HG03175 (cell line): Measurements from ENCODE around the gene PTPRF.

Experiments
- ATAC-seq: cut with Tn5 transposase; IDR thresholded peaks from one replicate; pipeline ENCODE4 v1.9.1; 2021; ENCODE audit warnings: mild to moderate bottlenecking, moderate library complexity; ENCODE audit not compliant: unreplicated experiment

Gene PTPRF

DNA sequence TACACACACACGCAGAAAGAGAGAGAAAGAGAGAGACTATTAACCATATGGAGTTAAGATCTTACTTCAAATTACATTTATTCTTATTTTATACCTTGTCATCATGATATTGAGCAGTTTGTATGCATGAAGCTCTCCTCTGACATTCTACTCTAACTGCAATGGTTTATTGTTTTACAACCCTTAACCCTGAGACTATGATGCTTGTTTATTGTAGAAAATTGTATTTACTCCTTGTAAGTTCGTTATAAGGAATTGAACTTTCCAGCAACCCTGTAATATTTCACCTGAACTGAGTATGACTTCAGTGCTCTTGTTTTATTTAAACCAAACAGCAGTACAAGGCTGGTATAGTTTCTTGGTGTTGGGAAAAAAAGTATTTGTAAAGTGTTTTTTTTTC lies 18.6 kb upstream of the PTPRF start:
- ATAC-seq: no peak

DNA sequence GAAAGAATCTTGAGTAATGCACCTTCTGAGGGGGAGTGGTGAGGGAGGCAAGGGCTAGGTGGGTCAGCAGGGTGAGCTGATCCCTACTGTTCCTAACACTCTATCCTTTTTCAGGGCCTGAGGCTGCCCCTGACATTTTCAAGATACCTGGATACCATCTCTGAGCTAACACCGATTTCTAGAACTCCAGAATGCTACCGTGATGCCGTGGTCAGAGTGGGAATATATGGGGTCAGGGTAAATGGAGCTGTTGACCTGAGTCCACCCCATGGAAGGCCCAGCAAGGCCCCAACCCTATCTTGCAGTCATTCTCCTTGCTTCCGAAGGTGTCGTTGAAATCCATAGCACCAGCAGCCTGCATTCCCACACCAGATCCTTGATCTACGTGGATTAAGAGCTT lies 18.0 kb upstream of the PTPRF start:
- ATAC-seq: no peak

DNA sequence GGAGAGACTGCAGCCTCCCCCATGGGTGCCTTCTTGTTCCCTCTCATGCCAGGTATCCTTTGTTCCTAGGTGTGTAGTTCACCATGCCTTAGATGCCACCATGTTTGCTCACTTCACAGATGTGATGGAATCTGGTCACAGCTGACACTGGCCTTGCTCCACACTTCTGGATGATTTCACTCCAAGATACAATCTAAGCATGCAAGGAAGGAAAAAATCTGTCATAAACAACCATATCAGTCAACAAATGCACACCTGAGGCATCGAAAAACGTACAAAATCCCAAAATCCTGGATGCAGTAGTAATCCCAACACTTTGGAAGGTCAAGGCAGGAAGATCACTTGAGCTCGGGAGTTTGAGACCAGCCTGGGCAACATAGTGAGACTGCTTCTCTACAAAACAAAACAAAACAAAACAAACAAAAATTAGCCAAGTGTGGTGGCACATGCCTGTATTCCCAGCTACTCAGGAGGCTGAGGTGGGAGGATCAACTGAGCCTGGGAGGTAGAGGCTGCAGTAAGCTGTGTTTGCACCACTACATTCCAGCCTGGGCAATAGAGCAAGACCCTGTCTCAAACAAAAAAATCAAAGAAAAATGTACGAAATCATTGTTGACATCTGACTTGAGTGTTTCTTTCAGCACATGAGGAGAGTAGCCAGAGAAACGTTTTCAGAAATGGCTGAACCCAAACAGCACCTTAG lies 17.1 kb upstream of the PTPRF start:
- no peak for ATAC-seq

DNA sequence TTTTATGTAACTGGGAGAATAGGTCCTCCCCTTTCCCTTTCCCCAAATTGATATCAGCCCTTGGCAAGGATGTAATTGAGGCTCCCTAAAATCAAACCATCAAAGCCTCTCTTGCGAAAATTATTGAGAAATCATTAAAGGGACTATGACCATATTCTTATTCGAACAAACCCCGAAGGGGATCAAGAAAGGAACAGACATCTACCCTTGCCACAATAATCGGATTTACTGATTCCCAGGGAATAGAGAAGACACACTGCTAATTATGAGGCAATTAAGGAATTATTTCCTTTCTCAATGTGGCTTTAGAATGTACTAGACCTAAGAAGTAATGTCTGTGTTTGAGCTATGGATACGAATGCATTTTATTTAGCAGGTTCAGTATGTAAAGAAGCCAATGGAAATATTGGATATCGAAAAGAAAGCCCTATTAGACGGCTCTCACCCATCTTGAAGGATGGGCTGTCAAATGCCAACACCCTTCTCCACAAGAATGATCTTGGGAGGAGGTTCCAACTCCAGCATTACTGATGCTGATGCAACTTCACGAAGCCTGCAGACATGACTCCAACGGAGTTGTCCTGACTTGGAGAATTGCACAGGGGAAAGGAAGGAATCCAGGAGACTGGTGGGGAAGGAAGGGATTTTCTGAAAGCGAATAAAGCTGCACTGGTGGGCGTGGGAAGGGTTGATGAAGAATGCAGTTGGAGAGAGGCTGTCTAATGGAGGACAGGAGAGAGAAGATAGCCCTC lies 11.6 kb upstream of the PTPRF start:
- ATAC-seq: no peak

DNA sequence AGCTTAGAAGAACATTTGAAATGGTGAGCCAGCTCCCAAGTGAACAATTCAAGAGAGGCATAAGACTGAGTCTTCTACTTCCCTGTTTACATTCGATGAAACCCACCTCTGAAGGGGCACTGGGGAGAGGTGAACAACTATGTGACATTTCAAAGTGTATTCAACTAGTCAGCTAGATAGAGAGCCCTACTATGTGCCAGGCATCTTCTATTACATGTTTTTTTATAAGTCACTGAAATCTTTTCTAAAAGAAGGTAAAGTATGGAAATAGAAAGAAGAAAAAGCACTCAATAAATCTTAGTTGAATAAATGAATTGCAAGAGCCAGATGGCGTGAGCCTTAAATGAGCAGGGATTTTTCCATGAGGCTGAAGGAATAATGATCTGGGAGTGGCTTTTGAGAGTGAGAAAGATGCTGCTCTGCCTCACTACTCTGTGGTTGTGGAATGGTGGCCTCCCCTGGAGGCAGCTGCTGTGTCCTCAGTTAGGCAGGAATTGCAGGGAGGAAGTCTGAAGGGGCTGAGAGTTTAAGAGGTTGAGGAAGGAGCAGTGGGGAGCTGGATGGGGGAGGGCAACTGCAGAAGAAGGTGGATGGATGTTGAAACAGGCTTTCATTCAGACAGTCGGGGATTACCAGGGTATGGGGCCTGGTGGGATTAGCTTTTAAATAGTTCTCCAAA lies 10.4 kb upstream of the PTPRF start:
- no peak for ATAC-seq

DNA sequence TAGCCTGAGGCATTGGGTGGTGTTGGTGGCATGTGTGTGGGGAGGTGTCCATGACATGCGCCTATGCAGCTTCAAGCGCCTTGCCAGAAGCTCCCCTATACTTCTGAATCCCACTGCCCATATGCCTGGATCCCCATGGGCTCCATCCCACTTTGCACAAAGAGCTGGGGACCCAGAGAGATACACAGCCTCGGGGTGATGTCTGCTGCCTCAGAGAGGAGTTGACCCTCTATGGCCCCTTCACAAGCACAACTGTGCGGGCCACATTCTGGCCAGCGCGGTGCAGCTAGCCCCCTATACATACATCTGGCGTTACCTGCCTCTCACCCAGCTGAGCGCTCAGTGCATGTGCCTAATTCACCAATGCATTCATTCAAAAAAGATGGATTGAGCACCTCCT lies 9.6 kb upstream of the PTPRF start:
- no peak for ATAC-seq

DNA sequence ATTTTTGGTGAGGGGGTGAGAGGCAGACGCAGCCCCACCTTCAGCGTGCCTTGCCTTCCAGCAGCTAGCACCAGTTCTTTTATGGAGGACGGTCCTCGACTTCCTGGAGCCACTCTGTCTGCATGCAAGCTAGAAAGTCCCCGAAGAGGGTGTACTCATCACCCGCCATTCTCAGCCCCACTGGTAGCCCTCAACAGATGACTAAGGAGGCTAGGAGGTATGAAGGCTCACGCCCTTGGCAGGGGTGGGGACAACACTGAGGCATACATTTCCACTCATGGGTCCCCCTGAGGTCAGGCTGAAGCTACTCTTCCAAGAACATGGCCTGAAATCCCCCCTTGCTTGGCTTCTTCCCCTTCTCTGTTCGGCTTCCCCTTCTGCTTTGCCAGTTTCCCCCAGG lies 8.9 kb upstream of the PTPRF start:
- no peak for ATAC-seq

DNA sequence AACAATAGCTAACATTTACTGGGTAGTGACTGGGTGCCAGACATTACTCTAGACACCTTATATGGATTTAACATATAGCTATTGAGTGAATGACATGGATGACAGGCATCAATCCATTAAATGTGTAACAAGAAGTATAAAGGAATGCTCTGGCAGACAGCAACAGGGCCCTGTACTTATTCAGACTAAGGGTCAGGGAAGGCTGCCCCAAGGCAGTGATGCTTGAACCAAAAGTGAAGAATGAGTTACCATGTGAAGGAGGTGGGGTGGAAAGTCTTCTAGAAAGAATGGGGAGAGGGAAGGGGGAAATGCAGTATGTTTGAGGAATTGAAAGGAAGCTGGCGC lies 8.3 kb upstream of the PTPRF start:
- ATAC-seq: no peak

DNA sequence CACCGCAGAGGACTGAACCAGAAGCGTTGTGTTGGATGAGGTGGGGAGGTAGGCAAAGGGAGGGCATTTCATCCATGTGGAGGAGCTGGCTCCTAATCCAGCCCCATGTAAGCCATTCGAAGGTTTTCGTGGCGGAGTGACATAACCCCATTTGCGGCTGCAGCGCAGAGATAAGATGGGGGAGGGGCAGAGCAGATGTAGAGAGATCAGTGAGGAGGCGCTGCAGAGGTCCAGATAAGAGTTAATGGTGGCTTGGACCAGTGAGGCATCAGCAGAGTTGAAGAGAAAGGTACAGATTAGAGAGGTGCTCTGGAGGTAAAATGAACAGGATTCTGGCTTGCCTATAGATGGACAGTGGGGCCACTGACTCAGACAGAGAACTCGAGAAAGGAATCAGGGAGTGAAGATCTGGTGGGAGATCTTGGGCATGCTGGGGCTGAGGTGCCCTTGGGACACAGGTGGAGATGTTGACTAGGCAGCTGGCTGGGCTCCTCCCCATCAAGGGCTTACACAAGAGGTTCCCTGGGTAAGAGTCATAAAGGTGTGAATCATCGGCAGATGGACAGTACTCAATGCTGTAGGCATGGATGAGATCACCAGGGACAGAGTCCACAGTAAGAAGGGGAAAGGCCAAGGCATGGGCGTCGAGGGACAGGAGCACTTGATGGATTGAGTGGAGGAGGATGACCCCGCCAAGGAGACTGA lies 7.8 kb upstream of the PTPRF start:
- no peak for ATAC-seq

DNA sequence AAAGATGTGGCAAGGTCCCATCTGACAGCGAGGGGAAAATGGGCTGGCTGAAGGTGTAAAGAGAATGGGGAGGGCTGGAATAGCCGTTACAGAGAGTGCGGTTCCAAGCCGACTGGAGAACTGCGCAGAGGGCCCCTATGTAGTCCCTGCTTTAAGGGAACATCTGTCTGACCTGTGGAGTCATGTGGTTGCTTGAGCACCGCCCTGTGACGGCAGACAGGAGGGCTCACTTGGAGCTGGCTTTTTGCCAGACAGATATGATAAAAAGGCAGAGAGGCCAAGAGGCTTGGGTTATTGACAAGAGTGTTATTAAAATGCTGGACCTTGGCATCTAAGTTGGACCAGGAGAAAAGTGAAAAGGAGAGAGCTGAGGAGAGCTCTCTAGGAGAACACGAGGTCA lies 5.9 kb upstream of the PTPRF start:
- ATAC-seq: no peak

DNA sequence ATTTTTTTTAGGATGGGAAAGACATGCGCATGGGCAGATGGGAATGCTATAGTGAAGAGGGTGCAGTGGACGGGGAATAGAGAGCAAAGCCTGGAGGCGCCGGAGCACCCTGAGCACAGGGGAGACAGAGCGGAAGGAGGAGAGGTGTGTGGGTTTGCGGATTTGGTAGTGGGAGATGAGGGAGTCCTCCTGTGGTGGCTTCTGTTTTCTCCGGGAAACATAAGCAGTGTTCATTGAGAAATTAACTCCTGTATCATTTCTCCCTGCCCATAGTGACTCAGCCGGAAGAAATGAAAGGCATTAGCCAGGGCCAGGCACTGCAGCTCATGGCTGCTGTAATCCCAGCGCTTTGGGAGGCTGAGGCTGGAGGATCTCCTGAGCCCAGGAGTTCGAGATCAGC lies 4.7 kb upstream of the PTPRF start:
- ATAC-seq: no peak

DNA sequence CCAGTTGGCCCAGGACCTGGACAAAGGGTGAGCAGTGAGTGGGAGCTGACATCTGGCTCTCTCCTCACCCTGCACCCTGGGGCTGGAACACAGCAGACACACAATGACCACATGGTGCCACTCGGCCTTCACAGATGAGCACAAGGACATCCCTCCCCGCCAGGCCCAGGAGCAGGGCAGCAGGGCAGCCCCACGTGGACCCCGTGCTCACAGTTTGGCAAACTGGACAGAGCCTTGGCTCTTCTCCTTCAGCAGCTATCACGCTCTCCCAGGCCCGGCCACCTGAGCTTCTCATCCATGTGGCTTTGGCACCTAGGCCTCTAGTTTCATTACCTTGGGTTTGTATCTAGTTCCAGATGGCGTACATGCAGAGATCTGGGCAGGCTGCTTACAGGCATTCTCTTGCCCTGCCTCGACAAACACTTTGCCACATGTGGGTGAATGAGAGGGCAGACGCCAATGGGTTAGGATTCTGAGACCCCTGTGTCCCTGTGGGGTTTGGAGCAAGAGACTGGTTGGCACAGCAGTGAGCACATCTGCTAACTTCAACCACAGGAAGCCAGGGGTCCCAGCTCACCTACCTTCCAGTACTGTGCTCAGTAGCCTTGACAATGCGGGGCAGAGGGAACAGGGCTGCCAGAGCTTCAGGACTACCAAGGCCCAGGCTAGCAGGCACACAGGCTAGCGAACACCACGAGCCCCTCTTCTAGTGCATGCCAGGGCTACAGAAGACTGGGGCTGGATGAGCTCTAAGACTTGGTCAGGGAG lies 3.4 kb upstream of the PTPRF start:
- no peak for ATAC-seq

DNA sequence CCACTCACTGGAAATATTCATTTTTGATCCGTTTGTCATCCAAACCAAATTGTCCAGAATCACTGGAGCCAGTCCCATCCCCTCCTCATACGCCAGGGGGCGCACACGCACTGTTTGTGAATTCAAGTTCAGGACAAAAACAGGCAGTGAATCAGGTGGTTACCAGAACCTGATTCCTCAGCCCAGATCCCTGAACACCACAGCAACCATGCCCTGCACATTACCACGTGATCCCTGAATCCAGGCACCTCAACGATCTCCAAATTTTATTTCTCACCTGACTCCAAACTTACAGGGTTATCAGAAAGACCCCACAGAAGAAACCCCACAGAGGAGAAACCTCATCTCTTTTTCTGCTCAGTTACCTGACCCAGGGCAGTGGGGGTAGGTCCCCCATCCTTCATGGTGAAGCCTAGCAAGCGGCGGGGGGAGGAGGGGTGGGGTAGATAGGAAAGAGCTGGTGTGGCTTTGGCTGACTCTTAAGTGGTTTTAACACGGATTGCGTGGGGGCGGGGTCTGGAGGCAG lies 1.4 kb upstream of the PTPRF start:
- ATAC-seq: no peak

DNA sequence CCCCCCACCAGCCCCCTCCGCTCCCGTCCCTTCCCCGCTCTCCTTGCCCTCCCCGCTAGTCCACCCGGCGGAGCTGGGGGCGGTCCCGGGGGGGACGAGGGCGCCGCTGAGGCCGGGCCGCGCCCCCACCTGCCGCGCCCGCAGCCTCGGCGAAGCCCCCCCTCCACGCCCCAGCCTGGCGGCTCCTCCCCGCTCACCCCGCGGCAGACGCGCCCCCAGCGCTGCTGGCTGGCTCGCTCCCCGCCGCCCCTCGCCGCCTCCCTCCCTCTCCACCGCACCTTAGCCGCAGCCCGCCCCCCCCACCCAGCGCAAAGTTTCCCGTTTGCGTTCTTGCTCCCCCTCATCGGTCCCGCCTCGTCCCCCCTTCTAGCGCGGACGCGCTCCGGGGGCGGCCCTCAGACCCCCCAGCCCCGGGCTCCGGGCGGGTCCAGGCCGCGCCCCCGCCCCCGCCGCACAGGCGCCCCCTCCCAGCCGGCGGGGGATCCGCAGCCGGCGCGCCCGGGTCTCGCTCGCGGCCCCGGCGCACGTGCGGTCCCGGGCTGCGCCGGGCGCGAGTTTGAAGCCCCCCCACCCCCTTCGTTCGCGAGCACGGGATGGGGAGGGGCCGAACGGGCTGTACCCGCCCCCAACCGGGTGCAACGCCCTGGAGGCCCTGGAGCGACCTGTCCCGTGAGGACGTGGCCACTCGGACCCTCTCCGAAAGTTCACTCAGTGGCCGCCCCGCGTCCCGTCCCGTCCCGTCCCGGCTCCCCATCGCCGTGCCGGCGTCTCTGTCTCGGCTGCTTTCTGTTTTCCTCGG lies 623 bp downstream of the PTPRF start:
- no peak for ATAC-seq

DNA sequence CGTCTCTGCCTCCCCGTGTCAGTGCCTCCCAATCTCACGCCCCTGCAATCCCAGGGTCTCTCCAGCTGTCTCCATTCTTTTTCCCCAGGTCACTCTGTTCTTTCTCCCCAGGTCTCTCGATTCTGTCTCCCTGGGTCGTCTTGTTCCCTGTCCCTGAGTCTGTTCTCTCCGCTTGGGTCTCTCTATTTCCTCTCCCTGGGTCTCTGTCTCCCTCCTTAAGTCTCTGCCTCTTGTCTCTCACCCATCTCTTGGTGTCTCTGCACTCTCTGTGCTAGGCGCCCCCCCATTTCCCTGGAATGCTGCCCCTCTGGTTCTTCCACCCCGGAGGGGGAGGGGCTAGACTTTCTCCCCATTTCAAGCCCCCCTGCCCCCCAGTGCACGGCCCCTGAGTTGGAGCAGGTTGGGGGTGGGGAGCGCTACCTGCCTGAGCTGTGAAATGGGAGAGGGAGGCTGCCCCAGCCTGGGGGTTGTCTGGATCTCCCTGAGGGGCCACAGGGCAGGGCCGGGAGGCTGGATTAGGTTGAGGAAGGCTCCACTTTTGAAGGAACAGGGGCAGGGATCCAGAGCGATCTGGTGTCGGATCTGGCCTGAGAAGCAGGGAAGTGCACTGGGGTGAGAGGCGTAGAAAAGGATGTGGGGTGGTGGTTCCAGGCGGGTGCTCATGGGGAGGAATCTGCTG lies 1.4 kb downstream of the PTPRF start:
- ATAC-seq: no peak

DNA sequence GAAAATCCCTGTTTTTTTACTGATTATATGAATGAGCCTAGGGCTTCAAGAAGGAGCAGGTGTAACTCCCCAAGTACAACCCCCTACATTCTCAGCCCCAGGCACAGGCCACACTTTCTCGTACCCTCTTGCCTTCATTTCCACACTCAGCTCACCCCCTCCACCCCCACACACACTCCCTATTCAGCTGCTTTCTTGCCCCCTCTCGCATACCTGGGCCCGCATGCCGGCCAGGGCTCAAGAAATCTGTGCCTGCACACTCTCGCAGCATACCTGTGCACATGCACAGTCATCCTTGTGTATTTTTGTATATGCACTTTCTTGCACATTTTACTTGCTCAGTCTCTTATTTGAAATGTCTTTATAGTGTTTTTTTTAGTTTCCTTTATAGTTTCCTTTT lies 2.0 kb downstream of the PTPRF start:
- ATAC-seq: no peak

DNA sequence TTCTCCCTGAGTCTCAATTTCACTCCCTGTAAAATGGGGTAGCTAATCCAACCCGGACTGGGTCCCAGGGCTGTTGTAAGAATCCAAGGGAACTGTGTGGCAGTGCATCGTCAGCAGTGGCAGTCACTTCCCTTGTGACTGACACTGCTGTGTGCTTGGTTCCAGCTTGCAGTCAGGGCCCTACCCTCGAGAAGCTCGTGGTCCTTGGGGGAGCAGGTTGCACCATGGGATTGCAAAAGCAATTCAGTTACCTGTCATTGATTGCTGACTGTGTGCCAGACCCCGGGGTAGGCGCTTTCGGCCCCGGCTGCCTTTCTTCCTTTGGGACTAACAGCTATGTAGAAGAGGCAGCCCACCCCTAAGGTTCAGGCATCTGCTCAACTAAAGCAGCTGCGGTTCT lies 2.9 kb downstream of the PTPRF start:
- no peak for ATAC-seq

DNA sequence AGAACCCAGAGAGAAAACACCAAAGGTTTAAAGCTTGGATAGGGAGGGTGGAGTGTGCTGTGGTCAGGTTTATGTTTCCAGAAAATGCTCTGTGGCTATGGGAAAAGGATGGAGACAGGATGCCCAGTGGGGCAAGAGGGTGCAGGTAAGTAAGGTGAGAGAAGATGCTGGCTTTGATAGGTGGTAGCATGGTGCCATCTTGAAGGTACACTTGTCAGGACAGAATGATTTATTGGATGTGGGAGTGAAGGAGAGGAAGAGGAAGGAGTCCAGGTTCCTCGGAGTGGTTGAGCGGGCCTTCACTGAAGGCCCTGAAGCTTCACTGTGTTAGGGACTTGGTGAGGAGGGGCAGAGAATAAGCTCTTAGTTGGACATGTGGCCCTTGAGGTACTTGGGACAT lies 3.6 kb downstream of the PTPRF start:
- no peak for ATAC-seq

DNA sequence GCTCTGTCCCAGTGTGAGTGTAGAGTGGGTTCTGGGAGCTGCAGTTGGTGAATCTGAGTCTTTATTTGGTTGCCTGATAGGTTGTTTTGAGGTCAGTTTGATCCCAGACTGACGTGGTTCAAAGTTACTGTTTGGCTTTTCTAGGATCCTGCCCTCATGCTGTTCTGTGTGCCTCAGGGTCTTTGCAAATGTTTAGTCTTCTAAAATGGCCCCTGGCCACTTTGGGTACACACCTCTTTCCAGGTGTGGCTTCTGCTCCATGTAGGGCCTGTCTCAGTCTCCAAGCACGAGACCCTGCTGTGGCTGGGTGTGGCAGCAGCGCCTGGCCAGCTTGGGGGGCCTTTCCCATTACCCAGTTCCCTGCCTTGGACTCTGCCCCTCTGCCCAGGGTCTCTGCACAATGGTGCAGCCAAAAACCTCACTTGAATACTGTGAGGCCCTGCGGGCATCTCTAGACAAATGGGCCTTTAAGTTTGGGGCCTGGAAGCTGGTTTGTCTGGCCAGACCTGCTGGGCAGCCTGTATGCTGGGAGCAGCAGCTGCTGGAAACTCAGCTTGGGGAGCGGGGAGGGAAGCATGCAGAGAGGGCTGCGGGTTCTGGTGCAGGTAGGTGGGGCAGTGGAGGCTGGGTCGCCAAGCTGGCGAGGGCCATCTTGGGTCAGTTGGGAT lies 5.6 kb downstream of the PTPRF start:
- ATAC-seq: no peak
